Measurements from ENCODE around the gene F8.
A peak's percentile ranks its signal among the peaks of the same experiment; 100 is the strongest.

F8 gene

DNA sequence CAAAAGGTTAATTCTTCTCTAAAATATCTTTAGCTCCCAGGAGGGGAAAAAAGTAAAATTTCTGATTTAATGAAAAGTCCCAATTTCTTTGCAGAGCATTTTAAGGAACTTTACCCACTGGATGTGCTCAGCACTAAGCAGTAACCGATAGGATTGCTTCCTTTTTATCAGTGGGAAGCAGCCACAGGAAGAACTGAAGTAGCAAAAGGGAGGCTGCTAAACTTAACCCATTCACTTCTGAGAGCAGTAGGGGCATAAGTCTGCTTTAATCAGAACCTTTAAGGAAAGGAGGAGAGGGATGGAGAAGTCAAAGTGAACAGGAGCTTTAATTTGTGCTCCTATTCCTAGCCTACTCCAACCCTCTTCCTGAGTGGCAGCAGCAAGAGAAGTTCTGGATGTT, at the start of gene F8:
Gene F8, minus strand, starts transcription at position 139 of the 400 bp plus-strand sequence. CDS start 171 bp downstream, outside the sequence.
- DNase-seq = no peak

DNA sequence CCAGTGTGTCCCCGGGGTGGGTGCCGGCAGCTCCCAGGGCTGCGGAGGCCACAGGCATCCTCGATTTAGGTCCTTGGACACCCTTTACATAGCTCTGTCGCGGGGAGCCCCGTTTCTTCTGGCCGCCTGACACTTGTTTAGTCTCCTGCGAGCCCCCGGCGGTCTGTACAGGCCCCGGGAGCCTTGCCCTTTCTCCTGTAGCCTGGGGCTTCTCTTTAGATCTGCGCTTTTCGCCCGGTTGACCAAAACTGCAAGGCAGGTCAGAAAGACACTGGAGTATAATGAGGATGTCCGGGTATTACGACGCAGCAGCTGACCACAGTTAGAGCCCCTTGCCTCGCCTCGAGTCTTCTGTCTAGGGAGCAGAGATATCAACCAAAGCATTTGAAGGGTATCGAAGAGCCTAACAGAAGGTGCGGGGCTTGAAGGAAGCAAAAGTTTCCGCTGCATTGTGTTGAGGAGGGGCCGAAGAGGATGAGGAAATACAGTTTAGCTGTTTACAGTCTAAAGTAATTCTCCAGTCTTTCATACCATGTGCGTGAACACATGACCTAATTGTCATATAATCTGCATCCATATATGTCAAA, 49.3 kb upstream of the F8 start:
- DNase-seq = peak in 1 of 2 donors; percentile 17

DNA sequence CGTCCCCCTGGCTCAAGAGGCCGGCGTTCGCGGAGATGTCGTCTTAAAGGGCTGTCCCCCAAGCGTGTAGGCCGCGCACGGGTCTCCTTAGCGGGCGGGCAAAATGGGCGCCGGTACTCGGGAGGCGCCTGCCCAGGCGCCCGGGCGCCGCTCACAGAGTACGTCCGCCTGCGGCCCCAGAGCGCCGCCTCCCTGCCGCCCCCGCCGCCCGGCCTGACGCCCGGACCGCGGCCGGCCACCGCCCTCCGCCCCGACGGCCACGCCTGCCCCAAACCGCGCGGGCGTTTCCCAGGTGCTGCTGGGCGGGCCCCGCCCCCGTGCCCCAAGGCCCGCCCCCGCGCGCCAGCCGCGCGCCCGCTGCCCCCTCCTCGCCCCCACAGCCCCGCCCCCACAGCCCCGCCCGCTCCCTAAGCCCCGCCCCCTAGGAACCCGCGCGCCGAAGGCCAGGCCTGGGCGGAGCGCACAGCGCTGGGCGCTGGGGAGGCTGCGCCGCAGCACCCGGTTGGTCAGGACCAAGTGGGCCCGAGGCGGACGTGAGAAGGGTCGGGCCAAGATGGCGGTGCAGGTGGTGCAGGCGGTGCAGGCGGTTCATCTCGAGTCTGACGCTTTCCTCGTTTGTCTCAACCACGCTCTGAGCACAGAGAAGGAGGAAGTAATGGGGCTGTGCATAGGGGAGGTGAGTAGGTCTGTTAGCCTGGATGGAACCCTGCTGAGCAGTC, 48.6 kb upstream of the F8 start, which contains the start of the genes BRCC3, CMC4 and MTCP1:
Gene BRCC3, plus strand, starts transcription at position 534 of the 719 bp plus-strand sequence. Its CDS starts 20 bp downstream, at position 554.
Gene CMC4, minus strand, starts transcription at position 162 of the 719 bp plus-strand sequence. CDS start 7,113 bp downstream, outside the sequence.
Gene MTCP1, minus strand, starts transcription at position 162 of the 719 bp plus-strand sequence. CDS start 5,126 bp downstream, outside the sequence.
- DNase-seq = peak; percentile 78 to 84

DNA sequence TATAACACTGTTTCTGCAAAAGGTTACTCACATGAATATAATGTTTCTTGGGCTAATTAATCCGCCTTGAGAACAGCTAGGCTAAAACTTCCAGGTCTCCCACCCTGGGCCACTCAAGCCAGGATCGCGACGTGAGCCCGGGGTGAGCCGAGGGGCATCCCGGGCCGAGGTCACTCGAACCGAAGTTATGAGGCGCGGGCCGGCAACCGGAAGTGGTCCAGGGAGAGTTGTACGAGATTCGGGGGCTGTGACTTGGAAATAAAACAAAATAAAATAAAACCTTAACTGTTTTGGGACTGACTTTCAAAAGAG, 48.1 kb upstream of the F8 start:
- DNase-seq = no peak

- no peak for DNase-seq
Observed at GRCh38 chrX:155070038-155070437, 47.5 kb upstream of the F8 start.

DNA sequence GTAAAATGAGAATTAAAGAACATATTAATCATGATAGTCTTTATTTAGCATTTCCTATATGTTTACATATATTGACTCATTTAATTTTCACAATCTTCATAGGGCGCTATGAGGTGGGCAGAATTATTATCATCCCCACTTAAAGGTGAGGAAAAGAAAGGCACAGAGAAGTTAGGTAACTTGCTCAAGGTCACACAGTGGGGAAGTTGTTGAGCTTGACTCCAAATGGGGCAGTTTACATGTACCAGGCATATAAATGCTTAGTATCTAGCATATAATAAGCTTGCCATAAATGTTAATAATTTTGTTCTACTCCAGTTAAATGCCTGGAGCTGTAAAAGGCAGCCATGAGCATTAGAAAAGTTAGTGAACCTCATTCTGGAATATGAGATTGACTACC, 46.9 kb upstream of the F8 start:
- no peak for DNase-seq

DNA sequence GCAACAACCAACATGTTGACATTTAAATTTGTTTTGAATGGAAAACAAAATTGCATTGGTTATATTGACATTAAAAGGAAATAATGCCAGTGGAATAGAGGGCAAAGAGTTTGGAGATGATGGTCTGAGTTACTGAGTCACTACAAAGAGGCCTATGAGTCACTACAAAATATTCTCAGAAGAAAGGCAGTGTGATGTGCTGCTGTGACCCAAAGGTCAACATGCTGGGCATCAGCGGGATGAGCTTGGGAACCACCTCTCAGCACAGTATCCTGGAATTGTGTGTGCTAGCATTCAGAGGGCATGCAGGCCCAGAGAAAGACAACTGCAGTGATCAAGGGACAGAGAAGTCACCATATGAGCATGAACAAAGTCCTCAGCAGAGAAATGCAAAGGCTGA, 45.6 kb upstream of the F8 start:
- DNase-seq = no peak

GRCh38 chrX:155065035-155065734, 42.7 kb upstream of the F8 start:
- DNase-seq = no peak

DNA sequence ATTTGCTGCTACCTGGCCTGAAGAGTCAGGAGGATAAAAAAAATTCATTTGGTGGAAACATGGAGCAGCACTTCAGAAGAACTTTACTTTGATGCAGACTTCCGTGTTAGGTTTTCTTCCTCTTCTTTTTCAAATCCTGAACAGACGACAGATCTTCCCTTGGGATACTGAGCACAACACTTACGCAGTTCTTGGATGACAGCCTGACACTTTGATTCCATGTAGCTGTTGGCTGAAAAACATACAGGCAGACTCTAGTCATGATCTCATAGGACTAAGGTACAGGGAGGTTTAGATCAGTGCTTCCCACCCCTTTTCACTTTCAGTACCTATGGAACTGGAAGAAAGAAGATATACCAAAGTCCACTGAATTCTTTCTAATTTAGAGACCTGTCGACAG, 39.2 kb upstream of the F8 start:
- DNase-seq = no peak

DNA sequence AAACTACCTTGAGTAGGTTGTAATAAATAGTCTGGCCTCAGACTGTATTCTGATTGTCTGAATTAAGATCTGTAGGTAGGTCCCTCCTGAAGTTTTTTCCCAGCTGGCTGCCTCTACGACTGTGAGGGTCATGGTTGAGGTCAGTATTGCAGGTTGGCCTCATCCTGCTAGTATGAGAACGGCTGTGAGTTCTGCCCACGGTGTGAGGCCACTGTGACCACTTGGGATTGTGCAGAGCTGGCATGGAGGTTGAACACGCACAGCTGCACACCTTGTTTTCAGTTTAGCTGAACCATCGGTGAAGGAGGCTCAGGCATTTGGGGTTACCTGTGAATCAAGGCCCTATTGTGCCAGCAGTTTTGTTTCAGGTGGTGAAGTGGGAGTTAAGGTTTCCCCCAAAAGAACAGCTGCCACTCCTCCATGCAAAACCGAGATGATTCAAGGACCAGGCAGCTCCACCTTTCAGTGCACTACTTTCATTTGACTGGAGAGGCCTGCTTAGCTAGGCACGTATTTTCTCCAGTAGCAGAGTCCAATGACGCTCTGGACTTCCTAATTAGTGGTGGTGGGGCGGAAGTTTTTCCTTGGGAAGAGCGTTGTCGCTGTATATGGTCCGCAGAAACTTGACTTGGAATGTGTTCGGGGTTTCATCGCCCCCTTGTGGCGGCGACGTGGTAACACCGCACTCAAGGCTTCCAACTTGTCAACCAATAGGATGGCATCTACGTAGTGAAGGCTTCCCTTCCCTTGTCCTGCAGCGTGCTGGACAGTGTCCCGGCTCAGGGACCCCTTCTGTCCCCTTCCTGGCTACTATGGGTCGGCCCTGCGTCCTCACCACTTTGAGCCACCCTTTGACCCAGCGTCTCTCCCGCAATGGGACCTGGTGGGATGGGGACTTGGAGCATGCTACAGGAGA, 34.6 kb upstream of the F8 start:
- peak; percentile 45 to 65 for DNase-seq

GRCh38 chrX:155056471-155056870, 33.9 kb upstream of the F8 start:
- peak in 1 of 2 donors; percentile 17 for DNase-seq

- DNase-seq = no peak
Observed at GRCh38 chrX:155055494-155055893, 33.0 kb upstream of the F8 start.

- no peak for DNase-seq
Observed at GRCh38 chrX:155054255-155054654, 31.7 kb upstream of the F8 start.

DNA sequence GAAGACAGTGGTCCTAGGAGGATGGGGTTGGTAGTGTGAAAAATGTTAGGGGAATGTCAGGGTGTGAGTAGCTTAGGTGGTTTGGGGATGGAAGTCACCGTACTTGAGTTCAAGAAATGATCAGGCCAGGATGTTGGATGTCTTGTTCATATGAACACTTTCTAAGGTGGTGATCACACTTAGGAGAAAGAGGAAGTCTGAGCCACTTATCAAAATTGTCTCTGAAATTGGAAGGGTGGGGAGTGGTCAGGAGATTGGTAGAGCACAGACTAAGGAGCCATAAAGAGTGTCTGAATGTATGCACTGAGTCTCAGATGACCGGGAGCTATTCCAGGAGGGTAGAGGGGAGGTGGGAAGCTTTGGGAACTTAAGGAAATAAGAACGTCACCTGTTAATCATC, 31.1 kb upstream of the F8 start:
- no peak for DNase-seq

GRCh38 chrX:155052738-155053498, 30.4 kb upstream of the F8 start:
- no peak for DNase-seq

DNA sequence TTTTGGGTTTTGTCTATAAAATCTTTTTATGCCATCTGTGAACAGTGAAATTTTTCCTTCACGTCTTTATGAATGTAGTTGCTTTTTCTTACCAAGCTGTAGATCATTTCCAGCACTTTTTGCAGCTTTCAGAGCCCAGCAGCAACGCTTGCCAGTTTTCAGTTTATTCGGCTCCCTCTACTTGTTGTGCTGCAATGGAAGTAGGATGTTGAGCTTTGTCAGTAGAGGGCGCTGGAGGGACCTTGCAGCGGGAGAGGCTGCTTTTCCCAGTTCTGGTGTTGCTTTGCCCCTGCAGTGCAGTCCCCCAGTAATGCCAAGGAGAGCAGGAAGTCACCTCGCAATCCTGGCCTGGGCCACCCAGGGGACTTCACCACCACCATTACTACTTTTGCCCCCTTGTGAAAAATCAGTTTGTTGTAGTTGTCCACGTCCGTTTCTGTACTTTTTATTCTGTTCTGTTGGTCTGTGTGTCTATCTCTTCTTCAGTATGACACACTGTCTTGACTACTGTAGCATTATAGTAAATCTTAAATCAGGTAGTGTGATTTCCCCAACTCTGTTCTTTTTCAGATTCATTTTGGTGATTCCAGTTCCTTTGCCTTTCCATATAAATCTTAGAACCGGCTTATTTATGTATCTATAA, 26.6 kb upstream of the F8 start:
- DNase-seq = peak; percentile 40 to 63

GRCh38 chrX:155046811-155047528, 24.4 kb upstream of the F8 start:
- DNase-seq = no peak

DNA sequence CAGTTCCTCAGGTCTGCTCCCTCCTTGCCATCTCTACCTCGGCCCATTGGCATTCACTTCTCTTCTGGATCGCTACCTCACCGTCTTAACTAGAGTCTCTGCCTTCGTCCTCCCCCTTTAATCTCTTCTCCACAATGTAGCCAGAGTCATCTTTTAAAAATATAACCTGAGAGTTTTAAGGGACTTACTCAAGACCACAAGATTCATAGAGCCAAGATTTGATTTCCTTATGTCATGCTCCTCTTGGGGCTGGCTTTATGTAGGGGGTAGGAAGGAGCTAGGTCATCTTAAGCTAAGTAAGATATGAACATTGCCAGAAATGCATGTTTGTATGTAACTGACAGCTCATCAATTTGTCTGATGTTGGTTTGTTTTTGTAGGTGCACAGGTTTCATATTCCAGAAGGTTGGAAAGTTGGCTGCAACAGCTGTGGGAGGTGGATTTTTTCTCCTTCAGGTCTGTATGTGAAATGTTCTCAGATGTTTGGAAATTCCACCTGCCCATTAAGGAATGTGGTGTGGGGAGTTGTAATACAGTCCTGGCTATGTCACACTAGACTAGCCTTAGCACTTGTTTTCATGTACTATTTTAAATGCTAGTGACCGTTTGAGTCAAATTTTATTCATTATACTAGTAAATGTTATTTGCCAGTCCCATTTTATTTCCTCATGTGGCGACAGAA, 23.7 kb upstream of the F8 start:
- DNase-seq = no peak

DNA sequence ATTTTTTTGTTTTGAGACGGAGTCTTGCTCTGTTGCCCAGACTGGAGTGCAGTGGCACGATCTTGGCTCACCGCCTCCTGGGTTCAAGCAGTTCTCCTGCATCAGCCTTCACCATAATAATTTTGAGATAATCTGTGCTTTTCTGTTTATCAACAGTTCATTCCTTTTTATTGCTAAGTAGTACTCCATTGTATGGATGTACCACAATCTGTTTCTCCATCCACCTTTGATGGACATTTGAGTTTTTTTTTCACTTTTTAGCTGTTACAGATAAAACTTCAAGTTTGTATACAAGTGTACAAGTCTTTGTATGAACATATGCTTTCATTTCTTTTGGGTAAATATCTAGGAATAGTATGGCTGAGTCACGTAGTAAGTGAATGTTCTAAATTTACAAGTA, 13.2 kb upstream of the F8 start:
- DNase-seq = no peak

- no peak for DNase-seq
Observed at GRCh38 chrX:155031657-155032056, 9.1 kb upstream of the F8 start.

All from CD4-positive, alpha-beta T cell treated with Interferon alpha-2 for 1 hour (primary cell).